Loucy (cell line): ENCODE data around the gene RPL37A.

Experiments
- H2AFZ ChIP-seq: fragments of 200-600 bp; sonication (generic); 2 replicates; pipeline ENCODE4 v1.6.0; 2016; ENCODE audit warnings: antibody characterized with exemption, mild to moderate bottlenecking, low read length, moderate library complexity
- H3F3A ChIP-seq: fragments of 200-600 bp; 2 replicates; pipeline ENCODE4 v1.6.0; 2016; ENCODE audit warnings: antibody characterized with exemption, low read depth, mild to moderate bottlenecking
- H3K27me3 ChIP-seq: fragments of 200-600 bp; sonication (generic); 2 replicates; pipeline ENCODE4 v1.6.1; 2014; ENCODE audit warnings: low read length, mild to moderate bottlenecking; ENCODE audit not compliant: insufficient read depth, poor library complexity, severe bottlenecking
- H3K36me3 ChIP-seq: fragments of 200-600 bp; sonication (generic); 2 replicates; pipeline ENCODE4 v1.6.1; 2016; ENCODE audit warnings: low read length; ENCODE audit not compliant: insufficient read depth
- H3K4me1 ChIP-seq: fragments of 200-600 bp; sonication (generic); 2 replicates; pipeline ENCODE4 v1.5.1; 2014; ENCODE audit warnings: low read length, mild to moderate bottlenecking; ENCODE audit not compliant: insufficient read depth, poor library complexity, severe bottlenecking
- H3K4me2 ChIP-seq: fragments of 200-600 bp; sonication (generic); 2 replicates; pipeline ENCODE4 v1.6.0; 2014; ENCODE audit warnings: antibody characterized with exemption, low read length, low read depth, mild to moderate bottlenecking; ENCODE audit not compliant: poor library complexity, severe bottlenecking
- H3K4me3 ChIP-seq: fragments of 200-600 bp; sonication (generic); 2 replicates; pipeline ENCODE4 v1.5.1; 2014; ENCODE audit warnings: low read length, mild to moderate bottlenecking, mixed read lengths; ENCODE audit not compliant: poor library complexity, severe bottlenecking
- H3K79me2 ChIP-seq: fragments of 200-600 bp; sonication (generic); 2 replicates; pipeline ENCODE4 v1.6.1; 2014; ENCODE audit warnings: low read length; ENCODE audit not compliant: insufficient read depth
- H3K9ac ChIP-seq: fragments of 200-600 bp; sonication (generic); 2 replicates; pipeline ENCODE4 v1.6.0; 2014; ENCODE audit warnings: mild to moderate bottlenecking, low read depth, low read length, moderate library complexity; ENCODE audit not compliant: poor library complexity, severe bottlenecking
- H3K9me2 ChIP-seq: fragments of 200-600 bp; sonication (generic); replicated peaks from 2 replicates; pipeline ENCODE4 v1.6.1; 2016; ENCODE audit warnings: low read depth, low read length, mixed read lengths
- H3K9me3 ChIP-seq: fragments of 200-600 bp; sonication (generic); 2 replicates; pipeline ENCODE4 v1.6.1; 2014; ENCODE audit warnings: mild to moderate bottlenecking, antibody characterized with exemption, low read length, low read depth; ENCODE audit not compliant: insufficient read depth
- H4K20me1 ChIP-seq: fragments of 200-600 bp; sonication (generic); 2 replicates; pipeline ENCODE4 v1.6.0; 2014; ENCODE audit warnings: antibody characterized with exemption, low read length, mild to moderate bottlenecking; ENCODE audit not compliant: insufficient read depth, poor library complexity, severe bottlenecking
- CTCF ChIP-seq: fragments of 200-600 bp; sonication (generic); conservative IDR thresholded peaks from 2 replicates; pipeline ENCODE4 v1.5.1; 2014; ENCODE audit warnings: mild to moderate bottlenecking, antibody characterized with exemption, low read length
- EZH2phosphoT487 ChIP-seq: fragments of 200-600 bp; IDR thresholded peaks from 2 replicates; pipeline ENCODE4 v1.6.1; 2018; ENCODE audit warnings: antibody characterized with exemption, mild to moderate bottlenecking, moderate library complexity, borderline replicate concordance

RPL37A gene

GRCh38 chr2:216539120-216539519 lies 40.5 kb downstream of the RPL37A start:
- Histone ChIP-seq H3K36me3 (no peaks in the 10 kb centered on the region), H3F3A (no peaks in the 10 kb centered on the region), H2AFZ (no peak overlapping the region), H3K4me2 (no peak overlapping the region), H3K27me3 (no peaks in the 10 kb centered on the region), H3K4me1 (no peaks in the 10 kb centered on the region), H4K20me1 (no peaks in the 10 kb centered on the region), H3K9ac (no peak overlapping the region), H3K9me2 (no peaks in the 10 kb centered on the region), H3K4me3 (no peak overlapping the region), H3K9me3 (no peaks in the 10 kb centered on the region), H3K79me2 (no peaks in the 10 kb centered on the region)
- TF ChIP-seq EZH2phosphoT487 (no peak), CTCF (no peak)

- Histone ChIP-seq H3K4me3 (no peak overlapping the region), H3K4me2 (no peak overlapping the region), H3K36me3 (no peaks in the 10 kb centered on the region), H3K79me2 (no peaks in the 10 kb centered on the region), H3K27me3 (no peaks in the 10 kb centered on the region), H3F3A (no peaks in the 10 kb centered on the region), H3K9me2 (no peaks in the 10 kb centered on the region), H2AFZ (no peak overlapping the region), H4K20me1 (no peaks in the 10 kb centered on the region), H3K4me1 (no peaks in the 10 kb centered on the region), H3K9me3 (no peaks in the 10 kb centered on the region), H3K9ac (no peak overlapping the region)
- TF ChIP-seq CTCF, result no peak
- TF ChIP-seq EZH2phosphoT487, result no peak
Observed at GRCh38 chr2:216539791-216540241, 41.2 kb downstream of the RPL37A start.

- Histone ChIP-seq H3K9me3 (no peaks in the 10 kb centered on the region), H3K27me3 (no peaks in the 10 kb centered on the region), H3K4me3 (no peak overlapping the region), H3K79me2 (no peaks in the 10 kb centered on the region), H3K9me2 (no peaks in the 10 kb centered on the region), H3K4me2 (no peak overlapping the region), H3K9ac (no peak overlapping the region), H3K4me1 (no peaks in the 10 kb centered on the region), H4K20me1 (no peaks in the 10 kb centered on the region), H3K36me3 (no peaks in the 10 kb centered on the region), H2AFZ (no peak overlapping the region), H3F3A (no peaks in the 10 kb centered on the region)
- TF ChIP-seq CTCF, result no peak
- TF ChIP-seq EZH2phosphoT487, result no peak
Observed at GRCh38 chr2:216540920-216541319, 42.3 kb downstream of the RPL37A start.
